Panc1 (cell line): ENCODE measurements around the gene CLDN22. TPM values are rescaled to one million over a fixed set of nuclear protein-coding genes. Genes with fewer than 3 reads are reported as not detected.
"Not testable (repeated sequence)": the region's sequence is repeated elsewhere in the genome, so short reads cannot be mapped to it uniquely, and the experiment has no call there.

ENCODE experiments used
- ATAC-seq: fragments of 200-7000 bp; cut with Tn5 transposase; 2 replicates; pipeline ENCODE4 v1.9.1; 2020; ENCODE audit warnings: mild to moderate bottlenecking, moderate library complexity
- BruUV-seq: library from RNA; stranded (reverse); fragments of 400-500 nt; replicated peaks from 2 replicates; lab custom pipeline; 2021; lab: Mats Ljungman, UMichigan
- CTCF ChIA-PET: fragments of 300-600 bp; sonication (Branson Sonifier 250); formaldehyde crosslinking; loops from one replicate; lab custom pipeline; 2022; ENCODE audit warnings: antibody characterized with exemption; lab: Charles Lee
- POLR2A ChIA-PET: fragments of 300-600 bp; sonication (Branson Sonifier 250); formaldehyde crosslinking; loops from one replicate; lab custom pipeline; 2022; ENCODE audit warnings: antibody characterized with exemption; lab: Charles Lee
- DNase-seq: peaks from one replicate; pipeline ENCODE4 v3.0.0-alpha.2; 2010; ENCODE audit warnings: low read depth, low spot score
- H3K27ac ChIP-seq: 2 replicates; pipeline ENCODE4 v1.5.1; 2011; ENCODE audit warnings: mild to moderate bottlenecking, low read length, inconsistent platforms
- H3K27me3 ChIP-seq: fragments of 200-500 bp; sonication (Bioruptor generic); 2 replicates; pipeline ENCODE4 v1.6.0; 2014; ENCODE audit warnings: low read length, inconsistent platforms; ENCODE audit not compliant: control insufficient read depth, insufficient read depth
- H3K36me3 ChIP-seq: fragments of 200-500 bp; sonication (Bioruptor generic); 2 replicates; pipeline ENCODE4 v1.5.1; 2014; ENCODE audit warnings: inconsistent platforms, mild to moderate bottlenecking, low read length, moderate library complexity; ENCODE audit not compliant: control insufficient read depth, insufficient read depth
- H3K4me1 ChIP-seq: 2 replicates; pipeline ENCODE4 v1.5.1; 2011; ENCODE audit warnings: inconsistent platforms, mild to moderate bottlenecking, low read length, moderate library complexity; ENCODE audit not compliant: control insufficient read depth, insufficient read depth
- H3K4me3 ChIP-seq, 2 experiments: 2 replicates each; pipeline ENCODE4 v1.5.1; 2011 to 2012; ENCODE audit warnings: low read depth in 2 of 2, low read length in 2 of 2, mild to moderate bottlenecking in 2 of 2, inconsistent platforms in 1 of 2, moderate library complexity in 1 of 2
- H3K9me3 ChIP-seq: fragments of 200-500 bp; sonication (Bioruptor generic); 2 replicates; pipeline ENCODE4 v1.5.1; 2014; ENCODE audit warnings: low read depth, mild to moderate bottlenecking, inconsistent platforms, low read length, moderate library complexity; ENCODE audit not compliant: control insufficient read depth, insufficient read depth
- POLR2AphosphoS5 ChIP-seq: IDR thresholded peaks from 2 replicates; pipeline ENCODE4 v1.6.1; 2012; ENCODE audit warnings: mild to moderate bottlenecking, low read depth, low read length, moderate library complexity
- SIN3A ChIP-seq: IDR thresholded peaks from 2 replicates; pipeline ENCODE4 v1.6.1; 2012; ENCODE audit warnings: low read depth, mild to moderate bottlenecking, low read length, moderate library complexity, borderline replicate concordance; ENCODE audit not compliant: insufficient read depth
- TCF7L2 ChIP-seq: IDR thresholded peaks from 2 replicates; pipeline ENCODE4 v1.6.1; 2011; ENCODE audit warnings: mild to moderate bottlenecking, low read depth, low read length, inconsistent platforms
- in situ Hi-C: cut with HindIII; loops from 2 replicates; pipeline ENCODE4 v1.10.0; 2016; ENCODE audit warnings: low sequenced_read_pairs, low pct_unique_long_range_greater_than_20kb
- intact Hi-C: fragments of 100-400 bp; cut with micrococcal nuclease; formaldehyde crosslinking; loops from one replicate; pipeline ENCODE4 v1.10.0; 2022; ENCODE audit not compliant: unreplicated experiment
- total RNA-seq: library from RNA; stranded (reverse); gene quantifications from one replicate; pipeline ENCODE4 v1.2.1, GENCODE V29; 2021; ENCODE audit not compliant: unreplicated experiment
- TF ChIP-seq, protein P1 (sequence below): fragments of 450-650 bp; IDR thresholded peaks from 2 replicates; pipeline ENCODE4 v1.5.1; 2017; ENCODE audit warnings: mild to moderate bottlenecking
- TF ChIP-seq, protein P2 (sequence below), 2 experiments: IDR thresholded peaks; 2 replicates each; pipeline ENCODE4 v1.6.1; 2011 to 2012; ENCODE audit warnings: low read depth in 2 of 2, control low read depth in 1 of 2, low read length in 1 of 2, mild to moderate bottlenecking in 1 of 2, moderate library complexity in 1 of 2; ENCODE audit not compliant: insufficient read depth in 1 of 2

Gene CLDN22
- total RNA-seq, 1 experiment from 2014 or later = not detected

DNA sequence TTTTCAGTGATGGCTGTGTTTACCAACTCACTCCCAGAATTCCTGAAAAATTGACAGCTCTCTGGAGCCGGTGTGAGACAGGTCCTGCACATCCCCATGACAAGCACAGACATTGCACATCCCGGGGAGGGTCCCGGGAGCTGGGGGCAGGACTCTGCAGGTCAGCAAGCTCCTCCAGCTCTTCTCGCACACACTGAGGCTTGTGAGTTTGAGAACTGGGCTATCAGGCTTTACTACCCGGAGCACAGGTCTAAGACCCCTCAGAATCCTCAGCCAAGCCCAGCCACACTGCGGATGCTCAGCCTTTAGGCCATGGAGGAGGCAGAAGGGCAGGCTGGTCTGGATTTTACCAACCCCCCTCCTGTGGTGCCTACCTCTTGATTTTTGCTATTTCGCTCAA, 7.8 kb upstream of the CLDN22 start:
- no peak overlapping the region for H3K27ac ChIP-seq
- H3K4me1 ChIP-seq = 0 out of 2 replicates have a peak, but pooled peaks cover 3% of the 10 kb centered on the region
- intact Hi-C loops = no loop called here
- CTCF ChIA-PET = no interaction called here
- H3K4me3 ChIP-seq = no peak overlapping the region
- in situ Hi-C loops = no loop called here
- ATAC-seq (no peak), DNase-seq (no peak)
- no TSS peak for BruUV-seq
- no peaks in the 10 kb centered on the region for H3K9me3 ChIP-seq
- no peaks in the 10 kb centered on the region for H3K36me3 ChIP-seq
- no peaks in the 10 kb centered on the region for H3K27me3 ChIP-seq
- POLR2A ChIA-PET = no interaction called here
- no peak for TF ChIP-seq SIN3A
- no peak for TF ChIP-seq POLR2AphosphoS5
- no peak for TF ChIP-seq TCF7L2
- TF ChIP-seq, protein P1, sequence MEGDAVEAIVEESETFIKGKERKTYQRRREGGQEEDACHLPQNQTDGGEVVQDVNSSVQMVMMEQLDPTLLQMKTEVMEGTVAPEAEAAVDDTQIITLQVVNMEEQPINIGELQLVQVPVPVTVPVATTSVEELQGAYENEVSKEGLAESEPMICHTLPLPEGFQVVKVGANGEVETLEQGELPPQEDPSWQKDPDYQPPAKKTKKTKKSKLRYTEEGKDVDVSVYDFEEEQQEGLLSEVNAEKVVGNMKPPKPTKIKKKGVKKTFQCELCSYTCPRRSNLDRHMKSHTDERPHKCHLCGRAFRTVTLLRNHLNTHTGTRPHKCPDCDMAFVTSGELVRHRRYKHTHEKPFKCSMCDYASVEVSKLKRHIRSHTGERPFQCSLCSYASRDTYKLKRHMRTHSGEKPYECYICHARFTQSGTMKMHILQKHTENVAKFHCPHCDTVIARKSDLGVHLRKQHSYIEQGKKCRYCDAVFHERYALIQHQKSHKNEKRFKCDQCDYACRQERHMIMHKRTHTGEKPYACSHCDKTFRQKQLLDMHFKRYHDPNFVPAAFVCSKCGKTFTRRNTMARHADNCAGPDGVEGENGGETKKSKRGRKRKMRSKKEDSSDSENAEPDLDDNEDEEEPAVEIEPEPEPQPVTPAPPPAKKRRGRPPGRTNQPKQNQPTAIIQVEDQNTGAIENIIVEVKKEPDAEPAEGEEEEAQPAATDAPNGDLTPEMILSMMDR = no peak
- TF ChIP-seq, protein P2, sequence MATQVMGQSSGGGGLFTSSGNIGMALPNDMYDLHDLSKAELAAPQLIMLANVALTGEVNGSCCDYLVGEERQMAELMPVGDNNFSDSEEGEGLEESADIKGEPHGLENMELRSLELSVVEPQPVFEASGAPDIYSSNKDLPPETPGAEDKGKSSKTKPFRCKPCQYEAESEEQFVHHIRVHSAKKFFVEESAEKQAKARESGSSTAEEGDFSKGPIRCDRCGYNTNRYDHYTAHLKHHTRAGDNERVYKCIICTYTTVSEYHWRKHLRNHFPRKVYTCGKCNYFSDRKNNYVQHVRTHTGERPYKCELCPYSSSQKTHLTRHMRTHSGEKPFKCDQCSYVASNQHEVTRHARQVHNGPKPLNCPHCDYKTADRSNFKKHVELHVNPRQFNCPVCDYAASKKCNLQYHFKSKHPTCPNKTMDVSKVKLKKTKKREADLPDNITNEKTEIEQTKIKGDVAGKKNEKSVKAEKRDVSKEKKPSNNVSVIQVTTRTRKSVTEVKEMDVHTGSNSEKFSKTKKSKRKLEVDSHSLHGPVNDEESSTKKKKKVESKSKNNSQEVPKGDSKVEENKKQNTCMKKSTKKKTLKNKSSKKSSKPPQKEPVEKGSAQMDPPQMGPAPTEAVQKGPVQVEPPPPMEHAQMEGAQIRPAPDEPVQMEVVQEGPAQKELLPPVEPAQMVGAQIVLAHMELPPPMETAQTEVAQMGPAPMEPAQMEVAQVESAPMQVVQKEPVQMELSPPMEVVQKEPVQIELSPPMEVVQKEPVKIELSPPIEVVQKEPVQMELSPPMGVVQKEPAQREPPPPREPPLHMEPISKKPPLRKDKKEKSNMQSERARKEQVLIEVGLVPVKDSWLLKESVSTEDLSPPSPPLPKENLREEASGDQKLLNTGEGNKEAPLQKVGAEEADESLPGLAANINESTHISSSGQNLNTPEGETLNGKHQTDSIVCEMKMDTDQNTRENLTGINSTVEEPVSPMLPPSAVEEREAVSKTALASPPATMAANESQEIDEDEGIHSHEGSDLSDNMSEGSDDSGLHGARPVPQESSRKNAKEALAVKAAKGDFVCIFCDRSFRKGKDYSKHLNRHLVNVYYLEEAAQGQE (IDR thresholded peaks at IDR 0.05; ENCODE audit: insufficient read depth in 1 of 2, low read depth in 2 of 2, low read length in 1 of 2) = no peak

- intact Hi-C loops = no loop called here
- BruUV-seq = no TSS peak
- peak; percentile 70 for ATAC-seq
Observed at GRCh38 chr4:183326853-183327252, 6.8 kb upstream of the CLDN22 start.

GRCh38 chr4:183326387-183326786, 6.3 kb upstream of the CLDN22 start:
- CTCF ChIA-PET, H3K4me1 ChIP-seq, intact Hi-C loops, BruUV-seq, H3K9me3 ChIP-seq, H3K27me3 ChIP-seq, DNase-seq, POLR2A ChIA-PET, ATAC-seq, H3K27ac ChIP-seq, H3K4me3 ChIP-seq, H3K36me3 ChIP-seq, in situ Hi-C loops: not testable (repeated sequence)

More at GRCh38 chr4:183326853-183327252, 6.8 kb upstream of the CLDN22 start:
- H3K36me3 ChIP-seq = no peaks in the 10 kb centered on the region
- DNase-seq = no peak
- H3K4me3 ChIP-seq = no peak overlapping the region
- in situ Hi-C loops = no loop called here
- no peak overlapping the region for H3K27ac ChIP-seq
- H3K4me1 ChIP-seq = 0 out of 2 replicates have a peak, but pooled peaks cover 3% of the 10 kb centered on the region
- ChIA-PET POLR2A (interaction anchor here (0.6 to 0.7 kb wide), 2 partner anchors 13 to 101 kb away, joined by 10 to 12 read pairs; no protein-coding TSS in a partner anchor), CTCF (no interaction called here)
- H3K27me3 ChIP-seq = no peaks in the 10 kb centered on the region
- TF ChIP-seq POLR2AphosphoS5 (no peak), TCF7L2 (no peak), SIN3A (no peak)
- TF ChIP-seq, protein P2 (IDR thresholded peaks at IDR 0.05; ENCODE audit: insufficient read depth in 1 of 2, low read depth in 2 of 2, low read length in 1 of 2) = no peak
- TF ChIP-seq, protein P1 = no peak
- H3K9me3 ChIP-seq = no peaks in the 10 kb centered on the region
